Activated T-cell treated with anti-CD3 and anti-CD28 coated beads, Interleukin-2, amount 50 U/mL, for 4 hours (primary cell): Measurements from ENCODE around the gene SERPINE2. TPM values are rescaled to one million over a fixed set of nuclear protein-coding genes. Genes with fewer than 3 reads are reported as not detected.
A peak's percentile ranks its signal among the peaks of the same experiment; 100 is the strongest.

Experiments used
- ATAC-seq, 2 donors: fragments of 200-7000 bp; cut with Tn5 transposase; one replicate each; pipeline ENCODE4 v1.10.0; 2021
- DNase-seq: peaks from one replicate; pipeline ENCODE4 v3.0.0-alpha.2; 2020
- H3K27me3 Mint-ChIP-seq: one replicate; pipeline ENCODE4 v1.8.0; 2021; ENCODE audit warnings: low read depth, mixed read lengths
- H3K36me3 Mint-ChIP-seq: one replicate; pipeline ENCODE4 v1.8.0; 2022; ENCODE audit warnings: mixed read lengths; ENCODE audit not compliant: insufficient read depth
- H3K4me1 Mint-ChIP-seq: one replicate; pipeline ENCODE4 v1.8.0; 2021; ENCODE audit warnings: low read depth, mixed read lengths
- H3K4me3 Mint-ChIP-seq: one replicate; pipeline ENCODE4 v1.8.0; 2021; ENCODE audit warnings: mild to moderate bottlenecking, moderate library complexity, mixed read lengths
- H3K9me3 Mint-ChIP-seq: one replicate; pipeline ENCODE4 v1.8.0; 2021; ENCODE audit warnings: mixed read lengths
- total RNA-seq, 3 donors: library from RNA; stranded (reverse); gene quantifications; one replicate each; pipeline ENCODE4 v1.2.1, GENCODE V29; 2021

The SERPINE2 gene
- 10 to 100 TPM in 2 of 3 donors, 1 to 10 TPM in 1; 9.8 to 16.2 (median 15.9) TPM for total RNA-seq

- Mint-ChIP-seq H3K36me3 (no peaks in the 10 kb centered on the region), H3K27me3 (peaks cover 55% of the 10 kb centered on the region), H3K4me1 (peaks cover 17% of the 10 kb centered on the region), H3K4me3 (peak within 1 kb of the TSS; percentile 86), H3K9me3 (no peaks in the 10 kb centered on the region)
- ATAC-seq = peak; percentile 80 to 82
- DNase-seq = peak; percentile 52
Measured at GRCh38 chr2:224039080-224039769, at the start of gene SERPINE2. Gene SERPINE2, minus strand, starts transcription at chr2:224039286. Its CDS starts 37,386 bp downstream, at chr2:224001900.

GRCh38 chr2:224086226-224086914, 47.3 kb upstream of the SERPINE2 start:
- DNase-seq = no peak
- no peak for ATAC-seq
- H3K27me3 Mint-ChIP-seq = peaks cover 6% of the 10 kb centered on the region
- no peaks in the 10 kb centered on the region for H3K9me3 Mint-ChIP-seq
- H3K4me1 Mint-ChIP-seq = no peaks in the 10 kb centered on the region
- no peaks in the 10 kb centered on the region for H3K36me3 Mint-ChIP-seq
- H3K4me3 Mint-ChIP-seq = no peak overlapping the region

- DNase-seq (no peak), ATAC-seq (no peak)
- H3K9me3 Mint-ChIP-seq = no peaks in the 10 kb centered on the region
- H3K4me3 Mint-ChIP-seq = no peak overlapping the region
- H3K4me1 Mint-ChIP-seq = no peaks in the 10 kb centered on the region
- peaks cover 6% of the 10 kb centered on the region for H3K27me3 Mint-ChIP-seq
- no peaks in the 10 kb centered on the region for H3K36me3 Mint-ChIP-seq
Measured at GRCh38 chr2:224085811-224086210, 46.7 kb upstream of the SERPINE2 start.

GRCh38 chr2:224085246-224085645, 46.2 kb upstream of the SERPINE2 start:
- Mint-ChIP-seq H3K4me1 (no peaks in the 10 kb centered on the region), H3K27me3 (peaks cover 6% of the 10 kb centered on the region), H3K4me3 (no peak overlapping the region), H3K9me3 (no peaks in the 10 kb centered on the region), H3K36me3 (no peaks in the 10 kb centered on the region)
- ATAC-seq (no peak), DNase-seq (no peak)

GRCh38 chr2:224084266-224084892, 45.3 kb upstream of the SERPINE2 start:
- H3K4me3 Mint-ChIP-seq = no peak overlapping the region
- H3K36me3 Mint-ChIP-seq = no peaks in the 10 kb centered on the region
- no peaks in the 10 kb centered on the region for H3K9me3 Mint-ChIP-seq
- peaks cover 6% of the 10 kb centered on the region for H3K27me3 Mint-ChIP-seq
- no peak for DNase-seq
- no peak for ATAC-seq
- H3K4me1 Mint-ChIP-seq = no peaks in the 10 kb centered on the region

- Mint-ChIP-seq H3K27me3 (peaks cover 6% of the 10 kb centered on the region), H3K9me3 (no peaks in the 10 kb centered on the region), H3K4me3 (no peak overlapping the region), H3K4me1 (no peaks in the 10 kb centered on the region), H3K36me3 (no peaks in the 10 kb centered on the region)
- no peak for DNase-seq
- no peak for ATAC-seq
Measured at GRCh38 chr2:224083638-224084037, 44.6 kb upstream of the SERPINE2 start.

- no peak for ATAC-seq
- Mint-ChIP-seq H3K9me3 (no peaks in the 10 kb centered on the region), H3K27me3 (peaks cover 3% of the 10 kb centered on the region), H3K36me3 (no peaks in the 10 kb centered on the region), H3K4me1 (no peaks in the 10 kb centered on the region), H3K4me3 (no peak overlapping the region)
- no peak for DNase-seq
Measured at GRCh38 chr2:224078656-224079055, 39.6 kb upstream of the SERPINE2 start.

GRCh38 chr2:224077773-224078507, 38.9 kb upstream of the SERPINE2 start:
- no peak overlapping the region for H3K4me3 Mint-ChIP-seq
- no peaks in the 10 kb centered on the region for H3K9me3 Mint-ChIP-seq
- no peak for DNase-seq
- no peaks in the 10 kb centered on the region for H3K36me3 Mint-ChIP-seq
- no peak for ATAC-seq
- H3K27me3 Mint-ChIP-seq = peaks cover 2% of the 10 kb centered on the region
- no peaks in the 10 kb centered on the region for H3K4me1 Mint-ChIP-seq

- Mint-ChIP-seq H3K4me1 (no peaks in the 10 kb centered on the region), H3K4me3 (no peak overlapping the region), H3K36me3 (no peaks in the 10 kb centered on the region), H3K27me3 (no peaks in the 10 kb centered on the region), H3K9me3 (no peaks in the 10 kb centered on the region)
- DNase-seq = no peak
- ATAC-seq = no peak
Measured at GRCh38 chr2:224075588-224075987, 36.5 kb upstream of the SERPINE2 start.

- no peak overlapping the region for H3K4me3 Mint-ChIP-seq
- no peaks in the 10 kb centered on the region for H3K27me3 Mint-ChIP-seq
- ATAC-seq (no peak), DNase-seq (no peak)
- no peaks in the 10 kb centered on the region for H3K4me1 Mint-ChIP-seq
- H3K9me3 Mint-ChIP-seq = no peaks in the 10 kb centered on the region
- H3K36me3 Mint-ChIP-seq = no peaks in the 10 kb centered on the region
Measured at GRCh38 chr2:224073676-224074075, 34.6 kb upstream of the SERPINE2 start.

- no peaks in the 10 kb centered on the region for H3K36me3 Mint-ChIP-seq
- H3K27me3 Mint-ChIP-seq = no peaks in the 10 kb centered on the region
- H3K4me1 Mint-ChIP-seq = no peaks in the 10 kb centered on the region
- DNase-seq (no peak), ATAC-seq (no peak)
- no peaks in the 10 kb centered on the region for H3K9me3 Mint-ChIP-seq
- H3K4me3 Mint-ChIP-seq = no peak overlapping the region
Measured at GRCh38 chr2:224072541-224073188, 33.6 kb upstream of the SERPINE2 start.

- H3K27me3 Mint-ChIP-seq = no peaks in the 10 kb centered on the region
- no peaks in the 10 kb centered on the region for H3K9me3 Mint-ChIP-seq
- no peaks in the 10 kb centered on the region for H3K4me1 Mint-ChIP-seq
- H3K36me3 Mint-ChIP-seq = no peaks in the 10 kb centered on the region
- ATAC-seq = no peak
- no peak overlapping the region for H3K4me3 Mint-ChIP-seq
- DNase-seq = no peak
Measured at GRCh38 chr2:224069172-224069571, 30.1 kb upstream of the SERPINE2 start.

- H3K4me1 Mint-ChIP-seq = no peaks in the 10 kb centered on the region
- DNase-seq (no peak), ATAC-seq (no peak)
- no peaks in the 10 kb centered on the region for H3K9me3 Mint-ChIP-seq
- H3K4me3 Mint-ChIP-seq = no peak overlapping the region
- H3K27me3 Mint-ChIP-seq = peaks cover 2% of the 10 kb centered on the region
- no peaks in the 10 kb centered on the region for H3K36me3 Mint-ChIP-seq
Measured at GRCh38 chr2:224063298-224063648, 24.2 kb upstream of the SERPINE2 start.
